Liver (tissue), 3 donors: ENCODE data around the gene FAM9A.

Experiments used
- FOXA2 ChIP-seq: IDR thresholded peaks from 2 replicates; pipeline ENCODE4 v1.6.1; 2016; ENCODE audit warnings: antibody characterized with exemption
- GABPA ChIP-seq, 2 donors: IDR thresholded peaks in 1 of 2; conservative IDR thresholded peaks in 1 of 2; 2 replicates each; pipeline ENCODE4 v1.6.1; 2016; ENCODE audit warnings: antibody characterized with exemption in 2 of 2, mild to moderate bottlenecking in 1 of 2, moderate library complexity in 1 of 2
- HNF4G ChIP-seq: IDR thresholded peaks from 2 replicates; pipeline ENCODE4 v1.6.1; 2016; ENCODE audit warnings: antibody characterized with exemption
- JUND ChIP-seq, 2 donors: IDR thresholded peaks; 2 replicates each; pipeline ENCODE4 v1.6.1; 2016; ENCODE audit warnings: antibody characterized with exemption in 2 of 2
- MAX ChIP-seq: IDR thresholded peaks from 2 replicates; pipeline ENCODE4 v1.6.1; 2016; ENCODE audit warnings: antibody characterized with exemption
- RAD21 ChIP-seq, 2 donors: IDR thresholded peaks; 2 replicates each; pipeline ENCODE4 v1.6.1; 2016; ENCODE audit warnings: antibody characterized with exemption in 2 of 2, mild to moderate bottlenecking in 2 of 2
- SP1 ChIP-seq: IDR thresholded peaks from 2 replicates; pipeline ENCODE4 v1.6.1; 2018; ENCODE audit warnings: antibody characterized with exemption, mild to moderate bottlenecking
- TAF1 ChIP-seq: conservative IDR thresholded peaks from 2 replicates; pipeline ENCODE4 v1.6.1; 2016; ENCODE audit warnings: antibody characterized with exemption, mild to moderate bottlenecking
- YY1 ChIP-seq: IDR thresholded peaks from 2 replicates; pipeline ENCODE4 v1.6.1; 2016; ENCODE audit warnings: antibody characterized with exemption, mild to moderate bottlenecking
- ZBTB33 ChIP-seq: IDR thresholded peaks from 2 replicates; pipeline ENCODE4 v1.6.1; 2016; ENCODE audit warnings: antibody characterized with exemption
- TF ChIP-seq, protein P1 (sequence below): fragments of 150-350 bp; IDR thresholded peaks from 2 replicates; pipeline ENCODE4 v1.5.1; 2017; ENCODE audit warnings: improper control_type of control experiment, low read depth, low read length; ENCODE audit not compliant: missing input control
- TF ChIP-seq, protein P2 (sequence below): IDR thresholded peaks from 2 replicates; pipeline ENCODE4 v1.6.1; 2016; ENCODE audit warnings: antibody characterized with exemption, mild to moderate bottlenecking
- TF ChIP-seq, protein P3 (sequence below): IDR thresholded peaks from 2 replicates; pipeline ENCODE4 v1.6.1; 2016; ENCODE audit warnings: antibody characterized with exemption
- donor health status: healthy.
- donor health status: healthy.

DNA sequence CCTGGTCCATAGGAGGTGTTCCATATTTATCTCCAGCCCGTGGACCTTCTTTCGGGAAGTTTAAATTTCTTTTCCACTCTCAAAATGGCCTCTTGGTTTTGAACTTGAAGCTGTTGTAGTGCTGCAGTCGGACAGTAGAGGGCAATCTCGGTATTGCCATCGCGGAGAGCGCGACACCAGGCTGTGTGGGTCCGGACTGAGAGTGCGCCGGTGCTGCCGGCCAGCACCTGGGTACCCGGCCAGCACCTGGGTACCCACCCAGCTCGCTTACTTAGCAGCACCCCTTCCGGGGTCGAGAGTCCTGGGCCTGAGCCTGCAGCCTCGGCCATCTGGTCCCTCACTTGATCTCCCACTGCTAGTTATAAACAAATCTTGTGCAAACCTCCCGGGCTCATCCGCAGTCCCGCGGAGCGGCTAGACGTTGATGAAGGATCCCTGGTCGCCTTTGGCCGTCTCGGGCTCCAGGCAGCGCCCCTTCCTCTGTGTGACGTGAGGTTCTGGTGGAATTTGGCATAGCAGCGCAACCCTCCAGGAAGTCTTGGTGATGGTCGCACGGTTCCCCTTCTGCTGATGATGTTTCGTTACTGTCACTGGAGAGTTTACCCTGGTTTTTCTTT lies 18.0 kb downstream of the FAM9A start:
- TF ChIP-seq, protein P1, sequence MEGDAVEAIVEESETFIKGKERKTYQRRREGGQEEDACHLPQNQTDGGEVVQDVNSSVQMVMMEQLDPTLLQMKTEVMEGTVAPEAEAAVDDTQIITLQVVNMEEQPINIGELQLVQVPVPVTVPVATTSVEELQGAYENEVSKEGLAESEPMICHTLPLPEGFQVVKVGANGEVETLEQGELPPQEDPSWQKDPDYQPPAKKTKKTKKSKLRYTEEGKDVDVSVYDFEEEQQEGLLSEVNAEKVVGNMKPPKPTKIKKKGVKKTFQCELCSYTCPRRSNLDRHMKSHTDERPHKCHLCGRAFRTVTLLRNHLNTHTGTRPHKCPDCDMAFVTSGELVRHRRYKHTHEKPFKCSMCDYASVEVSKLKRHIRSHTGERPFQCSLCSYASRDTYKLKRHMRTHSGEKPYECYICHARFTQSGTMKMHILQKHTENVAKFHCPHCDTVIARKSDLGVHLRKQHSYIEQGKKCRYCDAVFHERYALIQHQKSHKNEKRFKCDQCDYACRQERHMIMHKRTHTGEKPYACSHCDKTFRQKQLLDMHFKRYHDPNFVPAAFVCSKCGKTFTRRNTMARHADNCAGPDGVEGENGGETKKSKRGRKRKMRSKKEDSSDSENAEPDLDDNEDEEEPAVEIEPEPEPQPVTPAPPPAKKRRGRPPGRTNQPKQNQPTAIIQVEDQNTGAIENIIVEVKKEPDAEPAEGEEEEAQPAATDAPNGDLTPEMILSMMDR = peak; percentile 37
- TF ChIP-seq YY1 = no peak
- TF ChIP-seq GABPA (IDR thresholded peaks at IDR 0.05 in 1 of 2, conservative IDR thresholded peaks at IDR 0.05 in 1 of 2) = no peak
- TF ChIP-seq, protein P2, sequence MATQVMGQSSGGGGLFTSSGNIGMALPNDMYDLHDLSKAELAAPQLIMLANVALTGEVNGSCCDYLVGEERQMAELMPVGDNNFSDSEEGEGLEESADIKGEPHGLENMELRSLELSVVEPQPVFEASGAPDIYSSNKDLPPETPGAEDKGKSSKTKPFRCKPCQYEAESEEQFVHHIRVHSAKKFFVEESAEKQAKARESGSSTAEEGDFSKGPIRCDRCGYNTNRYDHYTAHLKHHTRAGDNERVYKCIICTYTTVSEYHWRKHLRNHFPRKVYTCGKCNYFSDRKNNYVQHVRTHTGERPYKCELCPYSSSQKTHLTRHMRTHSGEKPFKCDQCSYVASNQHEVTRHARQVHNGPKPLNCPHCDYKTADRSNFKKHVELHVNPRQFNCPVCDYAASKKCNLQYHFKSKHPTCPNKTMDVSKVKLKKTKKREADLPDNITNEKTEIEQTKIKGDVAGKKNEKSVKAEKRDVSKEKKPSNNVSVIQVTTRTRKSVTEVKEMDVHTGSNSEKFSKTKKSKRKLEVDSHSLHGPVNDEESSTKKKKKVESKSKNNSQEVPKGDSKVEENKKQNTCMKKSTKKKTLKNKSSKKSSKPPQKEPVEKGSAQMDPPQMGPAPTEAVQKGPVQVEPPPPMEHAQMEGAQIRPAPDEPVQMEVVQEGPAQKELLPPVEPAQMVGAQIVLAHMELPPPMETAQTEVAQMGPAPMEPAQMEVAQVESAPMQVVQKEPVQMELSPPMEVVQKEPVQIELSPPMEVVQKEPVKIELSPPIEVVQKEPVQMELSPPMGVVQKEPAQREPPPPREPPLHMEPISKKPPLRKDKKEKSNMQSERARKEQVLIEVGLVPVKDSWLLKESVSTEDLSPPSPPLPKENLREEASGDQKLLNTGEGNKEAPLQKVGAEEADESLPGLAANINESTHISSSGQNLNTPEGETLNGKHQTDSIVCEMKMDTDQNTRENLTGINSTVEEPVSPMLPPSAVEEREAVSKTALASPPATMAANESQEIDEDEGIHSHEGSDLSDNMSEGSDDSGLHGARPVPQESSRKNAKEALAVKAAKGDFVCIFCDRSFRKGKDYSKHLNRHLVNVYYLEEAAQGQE = no peak
- TF ChIP-seq HNF4G = no peak
- TF ChIP-seq FOXA2 = no peak
- TF ChIP-seq ZBTB33 = no peak
- TF ChIP-seq MAX = no peak
- TF ChIP-seq TAF1 = no peak
- TF ChIP-seq JUND (IDR thresholded peaks at IDR 0.05) = no peak
- TF ChIP-seq, protein P3, sequence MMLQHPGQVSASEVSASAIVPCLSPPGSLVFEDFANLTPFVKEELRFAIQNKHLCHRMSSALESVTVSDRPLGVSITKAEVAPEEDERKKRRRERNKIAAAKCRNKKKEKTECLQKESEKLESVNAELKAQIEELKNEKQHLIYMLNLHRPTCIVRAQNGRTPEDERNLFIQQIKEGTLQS = no peak
- TF ChIP-seq RAD21 (IDR thresholded peaks at IDR 0.05) = peak; percentile 8 to 60
- no peak for TF ChIP-seq SP1
